H1 (cell line): ENCODE results near the gene COIL. TPM values are rescaled to one million over a fixed set of nuclear protein-coding genes. Genes with fewer than 3 reads are reported as not detected.

Source experiments
- CTCF ChIA-PET: fragments of 300-600 bp; sonication (Branson Sonifier 250); formaldehyde crosslinking; loops from one replicate; lab custom pipeline; 2021; ENCODE audit not compliant: partially characterized antibody; lab: Charles Lee
- POLR2A ChIA-PET: fragments of 300-600 bp; sonication (Branson Sonifier 250); formaldehyde crosslinking; loops from one replicate; lab custom pipeline; 2021; ENCODE audit warnings: inconsistent platforms; ENCODE audit not compliant: partially characterized antibody; lab: Charles Lee
- DNase-seq, 2 experiments: peaks; one replicate each; pipeline versions ENCODE4 v3.0.0 to v3.0.0-alpha.2; 2010 to 2022; ENCODE audit warnings: low spot score in 2 of 2, low read depth in 1 of 2, mixed read lengths in 1 of 2
- FAIRE-seq: peaks from 2 replicates; lab custom pipeline; 2011; peaks lifted over from hg19 to GRCh38; lab: Jason Lieb, UNC
- H2AFZ ChIP-seq: 2 replicates; pipeline ENCODE4 v1.8.1; 2012; ENCODE audit warnings: low read length, inconsistent platforms
- H2AK5ac ChIP-seq: 2 replicates; pipeline ENCODE4 v1.6.1; 2013; ENCODE audit warnings: low read depth, low read length
- H2BK120ac ChIP-seq: replicated peaks from 2 replicates; pipeline ENCODE3; 2013; ENCODE audit warnings: low read depth, low read length, inconsistent platforms
- H2BK12ac ChIP-seq: 2 replicates; pipeline ENCODE4 v1.6.1; 2013; ENCODE audit warnings: low read depth, low read length
- H2BK15ac ChIP-seq: 2 replicates; pipeline ENCODE4 v1.6.1; 2013; ENCODE audit warnings: low read length
- H2BK20ac ChIP-seq: 2 replicates; pipeline ENCODE4 v1.6.1; 2013; ENCODE audit warnings: low read length
- H2BK5ac ChIP-seq: 2 replicates; pipeline ENCODE4 v1.6.1; 2013; ENCODE audit warnings: low read depth, low read length
- H3K14ac ChIP-seq: 2 replicates; pipeline ENCODE4 v1.6.1; 2013; ENCODE audit warnings: inconsistent platforms; ENCODE audit not compliant: insufficient read length
- H3K18ac ChIP-seq: 2 replicates; pipeline ENCODE4 v1.6.1; 2013; ENCODE audit warnings: low read length; ENCODE audit errors: extremely low read depth
- H3K23ac ChIP-seq: 2 replicates; pipeline ENCODE4 v1.6.1; 2013; ENCODE audit warnings: inconsistent platforms; ENCODE audit not compliant: insufficient read length
- H3K23me2 ChIP-seq: 2 replicates; pipeline ENCODE4 v1.6.1; 2013; ENCODE audit warnings: low read depth, low read length
- H3K27ac ChIP-seq: 2 replicates; pipeline ENCODE4 v1.6.1; 2011; ENCODE audit warnings: low read depth, low read length, inconsistent platforms
- H3K27me3 ChIP-seq, 4 experiments: replicated peaks in 1 of 4; 1 replicate in 1 of 4; 2 replicates in 3 of 4; pipeline versions ENCODE4 v1.6.1 to v1.8.1; 2011 to 2013; ENCODE audit warnings: low read length in 3 of 4, mild to moderate bottlenecking in 3 of 4, inconsistent platforms in 2 of 4, mixed read lengths in 2 of 4, moderate library complexity in 1 of 4; ENCODE audit not compliant: control insufficient read depth in 3 of 4, insufficient read depth in 3 of 4; ENCODE audit errors: extremely low read depth in 1 of 4
- H3K36me3 ChIP-seq, 4 experiments: 2 replicates each; pipeline versions ENCODE4 v1.6.1 to v1.8.1; 2011 to 2013; ENCODE audit warnings: mild to moderate bottlenecking in 4 of 4, low read length in 3 of 4, moderate library complexity in 2 of 4, control low read depth in 1 of 4, inconsistent platforms in 1 of 4; ENCODE audit not compliant: insufficient read depth in 4 of 4, control insufficient read depth in 2 of 4
- H3K4ac ChIP-seq: replicated peaks from 2 replicates; pipeline ENCODE3; 2013; ENCODE audit warnings: low read length, low read depth, mixed read lengths, inconsistent platforms; ENCODE audit not compliant: insufficient read length
- H3K4me1 ChIP-seq, 4 experiments: replicated peaks in 1 of 4; 1 replicate in 1 of 4; 2 replicates in 3 of 4; pipeline versions ENCODE4 v1.6.1 to v1.8.1; 2011 to 2013; ENCODE audit warnings: low read length in 3 of 4, inconsistent platforms in 2 of 4, mixed read lengths in 1 of 4; ENCODE audit not compliant: insufficient read depth in 4 of 4, control insufficient read depth in 3 of 4
- H3K4me2 ChIP-seq, 2 experiments: 2 replicates each; pipeline versions ENCODE4 v1.6.1 to v1.8.1; 2011 to 2013; ENCODE audit warnings: low read depth in 2 of 2, low read length in 2 of 2, control low read depth in 1 of 2, inconsistent platforms in 1 of 2, mild to moderate bottlenecking in 1 of 2; ENCODE audit not compliant: insufficient read depth in 1 of 2
- H3K4me3 ChIP-seq, 4 experiments: fragments of 200-600, 300-600 bp in 1 of 4; sonication (generic), shearing (Covaris generic), sonication (Bioruptor Twin) in 1 of 4; 2 replicates each; pipeline versions ENCODE4 v1.5.1 to v1.8.1; 2011 to 2016; ENCODE audit warnings: low read length in 4 of 4, low read depth in 3 of 4, control low read depth in 2 of 4, inconsistent platforms in 2 of 4, mild to moderate bottlenecking in 2 of 4, mixed read lengths in 1 of 4, moderate library complexity in 1 of 4; ENCODE audit not compliant: insufficient read depth in 2 of 4; ENCODE audit errors: extremely low read depth in 1 of 4
- H3K56ac ChIP-seq: replicated peaks from 2 replicates; pipeline ENCODE3; 2013; ENCODE audit warnings: low read depth, mild to moderate bottlenecking, mixed read lengths, low read length, inconsistent platforms; ENCODE audit not compliant: insufficient read length
- H3K79me1 ChIP-seq: 2 replicates; pipeline ENCODE4 v1.6.1; 2013; ENCODE audit warnings: low read depth, low read length, control low read depth
- H3K79me2 ChIP-seq, 2 experiments: 2 replicates each; pipeline versions ENCODE4 v1.6.1 to v1.8.1; 2012 to 2013; ENCODE audit warnings: low read length in 2 of 2, mild to moderate bottlenecking in 2 of 2, inconsistent platforms in 1 of 2; ENCODE audit not compliant: insufficient read depth in 2 of 2, control insufficient read depth in 1 of 2
- H3K9ac ChIP-seq, 4 experiments: replicated peaks in 1 of 4; 1 replicate in 1 of 4; 2 replicates in 3 of 4; pipeline versions ENCODE4 v1.6.1 to v1.8.1; 2011 to 2013; ENCODE audit warnings: low read depth in 3 of 4, low read length in 3 of 4, control low read depth in 2 of 4, mild to moderate bottlenecking in 2 of 4, moderate library complexity in 2 of 4, inconsistent platforms in 1 of 4; ENCODE audit errors: extremely low read depth in 1 of 4
- H3K9me3 ChIP-seq, 2 experiments: 2 replicates each; pipeline versions ENCODE4 v1.6.1 to v1.8.1; 2012 to 2013; ENCODE audit warnings: mild to moderate bottlenecking in 2 of 2, moderate library complexity in 2 of 2, control low read depth in 1 of 2, inconsistent platforms in 1 of 2, low read depth in 1 of 2, low read length in 1 of 2, mixed read lengths in 1 of 2; ENCODE audit not compliant: insufficient read depth in 2 of 2
- H4K20me1 ChIP-seq, 2 experiments: replicated peaks in 1 of 2; 2 replicates each; pipeline versions ENCODE3 to v1.8.1; 2011 to 2013; ENCODE audit warnings: inconsistent platforms in 2 of 2, low read length in 2 of 2, mild to moderate bottlenecking in 1 of 2; ENCODE audit not compliant: insufficient read depth in 2 of 2, control insufficient read depth in 1 of 2
- H4K5ac ChIP-seq: 2 replicates; pipeline ENCODE4 v1.6.1; 2013; ENCODE audit warnings: low read length, low read depth, mixed read lengths, inconsistent platforms; ENCODE audit not compliant: insufficient read length
- H4K8ac ChIP-seq: 2 replicates; pipeline ENCODE4 v1.8.0; 2013; ENCODE audit warnings: mild to moderate bottlenecking, moderate library complexity, low read length, inconsistent platforms; ENCODE audit not compliant: insufficient read depth; ENCODE audit errors: extremely low read depth
- H4K91ac ChIP-seq: replicated peaks from 2 replicates; pipeline ENCODE3; 2013; ENCODE audit warnings: low read length, mixed read lengths, inconsistent platforms; ENCODE audit not compliant: insufficient read length
- SIRT6 ChIP-seq: IDR thresholded peaks from one replicate; pipeline ENCODE4 v1.7.1; 2012; ENCODE audit warnings: low read length, inconsistent platforms
- WGBS, 2 experiments: shearing (Covaris generic) in 1 of 2; methylation state at CpG; one replicate each; pipeline versions ENCODE4 v1.1.6 to v1.1.7; 2013 to 2015; ENCODE audit warnings: low lambda C conversion rate in 2 of 2, mixed read lengths in 2 of 2, inconsistent platforms in 1 of 2, low coverage in 1 of 2, missing lambda C conversion rate in 1 of 2; ENCODE audit not compliant: insufficient replicate concordance in 2 of 2, insufficient coverage in 1 of 2, insufficient read length in 1 of 2; ENCODE audit errors: extremely low coverage in 1 of 2, missing lambda C conversion rate in 1 of 2; 5-methylcytosine and 5-hydroxymethylcytosine counted together
- polyA plus RNA-seq, 7 experiments: library from polyadenylated mRNA; depleted of rRNA in 3 of 7; stranded (reverse) in 5 of 7; unstranded in 2 of 7; fragments of >200 nt in 5 of 7; fragments of 200-250 nt in 2 of 7; gene quantifications; 1 replicate in 5 of 7; 2 replicates in 1 of 7; 4 replicates in 1 of 7; pipeline versions ENCODE4 v1.2.1 to v1.2.3, GENCODE V29; 2011 to 2013; ENCODE audit warnings: missing spikeins in 2 of 7, mixed read lengths in 2 of 7
- total RNA-seq: library from RNA; stranded (reverse); fragmentation: NEBNext Ultra II Directional; extraction: Animal tissue kit (Norgen Biotek cat#: 25700); gene quantifications from 2 replicates; pipeline ENCODE4 v1.2.1, GENCODE V29; 2021

COIL gene
- total and polyA plus RNA-seq, 2 of the 8 experiments (the other 6 are each of a cell fraction or from before 2014, with no cell fraction given): 5.2 to 23.6 TPM

- no peak overlapping the region for H3K56ac ChIP-seq
- H3K14ac ChIP-seq: no peak overlapping the region
- H3K4me1 ChIP-seq: no peaks in the 10 kb centered on the region; a peak in 1 of 7 replicates
- no peak overlapping the region for H3K4me3 ChIP-seq
- no peak overlapping the region for H2AFZ ChIP-seq
- TF ChIP-seq SIRT6: no peak
- TF ChIP-seq, all 59 proteins: peak for 0
- H3K23me2 ChIP-seq: no peaks in the 10 kb centered on the region
- H2BK120ac ChIP-seq: no peak overlapping the region
- ChIA-PET POLR2A (interaction anchor here (0.6 to 1.4 kb wide), 2 partner anchors 8 to 1867 kb away, joined by 3 read pairs; no protein-coding TSS in a partner anchor), CTCF (interaction anchor here (0.6 to 0.9 kb wide), 2 partner anchors 167 to 885 kb away, joined by 3 read pairs; no protein-coding TSS in a partner anchor)
- DNase-seq (no peak), FAIRE-seq (no peak)
- H4K20me1 ChIP-seq: peaks cover 0 to 3% of the 10 kb centered on the region in 2 experiments
- H2BK5ac ChIP-seq: no peak overlapping the region
- no peak overlapping the region for H3K23ac ChIP-seq
- no peak overlapping the region for H3K9ac ChIP-seq
- no peak overlapping the region for H2AK5ac ChIP-seq
- 92% methylated on average over 5 of the region's 5 CpGs; no CpG with 5 or more reads in 1 of the 2 experiments for WGBS, 2 experiments
- H3K27me3 ChIP-seq: no peaks in the 10 kb centered on the region
- H4K5ac ChIP-seq: no peak overlapping the region
- H4K8ac ChIP-seq: no peak overlapping the region
- H4K91ac ChIP-seq: no peak overlapping the region
- H2BK12ac ChIP-seq: no peak overlapping the region
- H3K18ac ChIP-seq: no peak overlapping the region
- H3K36me3 ChIP-seq: no peaks in the 10 kb centered on the region
- H3K9me3 ChIP-seq: no peaks in the 10 kb centered on the region
- no peak overlapping the region for H2BK20ac ChIP-seq
- H3K27ac ChIP-seq: no peak overlapping the region
- H2BK15ac ChIP-seq: no peak overlapping the region
- peaks cover 5 to 46% of the 10 kb centered on the region in 2 experiments; a peak in 3 of 4 replicates for H3K79me2 ChIP-seq
- H3K79me1 ChIP-seq: peaks cover 4% of the 10 kb centered on the region
- no peak overlapping the region for H3K4ac ChIP-seq
- no peak overlapping the region for H3K4me2 ChIP-seq
These were observed 3.9 kb downstream of the COIL start for GRCh38 chr17:56956992-56957391.
